Measurements from ENCODE around the gene NBEAL1. TPM values are rescaled to one million over a fixed set of nuclear protein-coding genes. Genes with fewer than 3 reads are reported as not detected.
"Not testable (repeated sequence)": the region's sequence is repeated elsewhere in the genome, so short reads cannot be mapped to it uniquely, and the experiment has no call there.

NBEAL1 gene
- total RNA-seq, 2 experiments from 2014 or later: 8.2 to 8.9 TPM

GRCh38 chr2:203122317-203122986 is 107.8 kb downstream of the NBEAL1 start:
- H3K27me3 Mint-ChIP-seq: no peaks in the 10 kb centered on the region
- no peaks in the 10 kb centered on the region for H3K9me3 Mint-ChIP-seq
- H3K27ac Mint-ChIP-seq: no peak overlapping the region
- H3K4me1 Mint-ChIP-seq: no peaks in the 10 kb centered on the region
- H3K36me3 Mint-ChIP-seq: no peaks in the 10 kb centered on the region
- H3K4me3 Mint-ChIP-seq: no peak overlapping the region
- DNase-seq: no peak

- Mint-ChIP-seq H3K27ac (no peak overlapping the region), H3K27me3 (no peaks in the 10 kb centered on the region), H3K4me1 (no peaks in the 10 kb centered on the region), H3K9me3 (no peaks in the 10 kb centered on the region), H3K4me3 (no peak overlapping the region), H3K36me3 (no peaks in the 10 kb centered on the region)
- DNase-seq: no peak
Observed at GRCh38 chr2:203126996-203127395, 112.3 kb downstream of the NBEAL1 start.

GRCh38 chr2:203135105-203135504 is 120.4 kb downstream of the NBEAL1 start:
- DNase-seq: no peak
- Mint-ChIP-seq H3K27ac (no peak overlapping the region), H3K36me3 (no peaks in the 10 kb centered on the region), H3K4me1 (no peaks in the 10 kb centered on the region), H3K27me3 (no peaks in the 10 kb centered on the region), H3K4me3 (no peak overlapping the region), H3K9me3 (no peaks in the 10 kb centered on the region)

- H3K4me3 Mint-ChIP-seq: no peak overlapping the region
Observed at GRCh38 chr2:203143391-203143790, 128.7 kb downstream of the NBEAL1 start.

GRCh38 chr2:203149194-203149593 is 134.5 kb downstream of the NBEAL1 start:
- peaks cover 12% of the 10 kb centered on the region for H3K36me3 Mint-ChIP-seq
- H3K27ac Mint-ChIP-seq: no peak overlapping the region
- no peak overlapping the region for H3K4me3 Mint-ChIP-seq
- no peaks in the 10 kb centered on the region for H3K4me1 Mint-ChIP-seq
- H3K27me3 Mint-ChIP-seq: no peaks in the 10 kb centered on the region
- no peak for DNase-seq
- H3K9me3 Mint-ChIP-seq: no peaks in the 10 kb centered on the region

More at GRCh38 chr2:203143391-203143790, 128.7 kb downstream of the NBEAL1 start:
- no peak for DNase-seq
- Mint-ChIP-seq H3K36me3 (no peaks in the 10 kb centered on the region), H3K27ac (no peak overlapping the region), H3K27me3 (no peaks in the 10 kb centered on the region), H3K9me3 (no peaks in the 10 kb centered on the region), H3K4me1 (no peaks in the 10 kb centered on the region)

GRCh38 chr2:203155406-203155805 is 140.7 kb downstream of the NBEAL1 start:
- no peak overlapping the region for H3K27ac Mint-ChIP-seq
- no peak for DNase-seq

GRCh38 chr2:203162722-203163121 is 148.0 kb downstream of the NBEAL1 start:
- not testable (repeated sequence) for H3K27ac Mint-ChIP-seq, DNase-seq, H3K36me3 Mint-ChIP-seq, H3K4me3 Mint-ChIP-seq, H3K4me1 Mint-ChIP-seq, H3K27me3 Mint-ChIP-seq, H3K9me3 Mint-ChIP-seq

More at GRCh38 chr2:203155406-203155805, 140.7 kb downstream of the NBEAL1 start:
- H3K36me3 Mint-ChIP-seq: peaks cover 5% of the 10 kb centered on the region
- H3K4me3 Mint-ChIP-seq: no peak overlapping the region
- H3K9me3 Mint-ChIP-seq: no peaks in the 10 kb centered on the region
- peaks cover 2% of the 10 kb centered on the region for H3K4me1 Mint-ChIP-seq
- no peaks in the 10 kb centered on the region for H3K27me3 Mint-ChIP-seq

- H3K9me3 Mint-ChIP-seq: peaks cover 4% of the 10 kb centered on the region
- H3K27ac Mint-ChIP-seq: no peak overlapping the region
- DNase-seq: no peak
- no peaks in the 10 kb centered on the region for H3K4me1 Mint-ChIP-seq
- peaks cover 10% of the 10 kb centered on the region for H3K36me3 Mint-ChIP-seq
- no peaks in the 10 kb centered on the region for H3K27me3 Mint-ChIP-seq
- H3K4me3 Mint-ChIP-seq: no peak overlapping the region
Observed at GRCh38 chr2:203164311-203164935, 149.7 kb downstream of the NBEAL1 start.

- no peak for DNase-seq
- Mint-ChIP-seq H3K9me3 (peaks cover 4% of the 10 kb centered on the region), H3K36me3 (peaks cover 14% of the 10 kb centered on the region), H3K4me1 (no peaks in the 10 kb centered on the region), H3K27ac (no peak overlapping the region), H3K27me3 (no peaks in the 10 kb centered on the region), H3K4me3 (no peak overlapping the region)
Observed at GRCh38 chr2:203167751-203168150, 153.1 kb downstream of the NBEAL1 start.

- Mint-ChIP-seq H3K9me3 (no peaks in the 10 kb centered on the region), H3K4me3 (no peak overlapping the region), H3K27me3 (no peaks in the 10 kb centered on the region), H3K4me1 (no peaks in the 10 kb centered on the region), H3K36me3 (peaks cover 10% of the 10 kb centered on the region), H3K27ac (no peak overlapping the region)
- DNase-seq: no peak
Observed at GRCh38 chr2:203170502-203170901, 155.8 kb downstream of the NBEAL1 start.

GRCh38 chr2:203175371-203175770 is 160.7 kb downstream of the NBEAL1 start:
- no peak for DNase-seq
- no peak overlapping the region for H3K4me3 Mint-ChIP-seq
- H3K9me3 Mint-ChIP-seq: no peaks in the 10 kb centered on the region
- no peaks in the 10 kb centered on the region for H3K27me3 Mint-ChIP-seq
- H3K27ac Mint-ChIP-seq: no peak overlapping the region
- peaks cover 10% of the 10 kb centered on the region for H3K36me3 Mint-ChIP-seq
- peaks cover 5% of the 10 kb centered on the region for H3K4me1 Mint-ChIP-seq

GRCh38 chr2:203177361-203177760 is 162.7 kb downstream of the NBEAL1 start:
- no peaks in the 10 kb centered on the region for H3K27me3 Mint-ChIP-seq
- DNase-seq: no peak
- no peak overlapping the region for H3K27ac Mint-ChIP-seq
- peaks cover 8% of the 10 kb centered on the region for H3K36me3 Mint-ChIP-seq
- H3K4me3 Mint-ChIP-seq: no peak overlapping the region
- H3K4me1 Mint-ChIP-seq: peaks cover 5% of the 10 kb centered on the region
- H3K9me3 Mint-ChIP-seq: no peaks in the 10 kb centered on the region

- peaks cover 8% of the 10 kb centered on the region for H3K36me3 Mint-ChIP-seq
- no peaks in the 10 kb centered on the region for H3K27me3 Mint-ChIP-seq
- no peaks in the 10 kb centered on the region for H3K4me1 Mint-ChIP-seq
- no peak overlapping the region for H3K4me3 Mint-ChIP-seq
- H3K9me3 Mint-ChIP-seq: no peaks in the 10 kb centered on the region
- DNase-seq: no peak
- H3K27ac Mint-ChIP-seq: no peak overlapping the region
Observed at GRCh38 chr2:203185864-203186263, 171.2 kb downstream of the NBEAL1 start.

- peak overlapping the region; percentile 25 for H3K27ac Mint-ChIP-seq
- not testable (repeated sequence) for H3K9me3 Mint-ChIP-seq, H3K36me3 Mint-ChIP-seq, H3K4me3 Mint-ChIP-seq, H3K27me3 Mint-ChIP-seq, DNase-seq, H3K4me1 Mint-ChIP-seq
Observed at GRCh38 chr2:203190547-203190946, 175.9 kb downstream of the NBEAL1 start.

- not testable (repeated sequence) for H3K4me1 Mint-ChIP-seq, DNase-seq, H3K36me3 Mint-ChIP-seq, H3K9me3 Mint-ChIP-seq, H3K27me3 Mint-ChIP-seq, H3K4me3 Mint-ChIP-seq
- peak overlapping the region; percentile 25 for H3K27ac Mint-ChIP-seq
Observed at GRCh38 chr2:203191026-203191425, 176.4 kb downstream of the NBEAL1 start.

- Mint-ChIP-seq H3K27me3 (no peaks in the 10 kb centered on the region), H3K36me3 (peaks cover 8% of the 10 kb centered on the region), H3K4me3 (no peak overlapping the region), H3K9me3 (no peaks in the 10 kb centered on the region), H3K4me1 (no peaks in the 10 kb centered on the region), H3K27ac (no peak overlapping the region)
- no peak for DNase-seq
Observed at GRCh38 chr2:203191961-203192360, 177.3 kb downstream of the NBEAL1 start.

Measured in activated naive CD8-positive, alpha-beta T cell treated with anti-CD3 and anti-CD28 coated beads for 36 hours (primary cell).